DND-41 (cell line): ENCODE measurements around the gene HADHB.
"Not testable (repeated sequence)": the region's sequence is repeated elsewhere in the genome, so short reads cannot be mapped to it uniquely, and the experiment has no call there.

Experiments
- CTCF ChIP-seq: IDR thresholded peaks from 2 replicates; pipeline ENCODE4 v1.5.1; 2012; ENCODE audit warnings: borderline replicate concordance, low read length, moderate library complexity, mild to moderate bottlenecking; ENCODE audit not compliant: poor library complexity, severe bottlenecking; ENCODE audit errors: extremely low read depth
- EZH2 ChIP-seq: IDR thresholded peaks from 3 replicates; pipeline ENCODE4 v1.6.1; 2012; ENCODE audit warnings: borderline replicate concordance, low read depth, mild to moderate bottlenecking, moderate library complexity, low read length, inconsistent platforms; ENCODE audit not compliant: severe bottlenecking

GRCh38 chr2:26324479-26324878 is 79.7 kb downstream of the HADHB start:
- not testable (repeated sequence) for TF ChIP-seq CTCF, EZH2
